ENCODE results near the gene TOGARAM2.
"Not testable (repeated sequence)": the region's sequence is repeated elsewhere in the genome, so short reads cannot be mapped to it uniquely, and the experiment has no call there.

DNA sequence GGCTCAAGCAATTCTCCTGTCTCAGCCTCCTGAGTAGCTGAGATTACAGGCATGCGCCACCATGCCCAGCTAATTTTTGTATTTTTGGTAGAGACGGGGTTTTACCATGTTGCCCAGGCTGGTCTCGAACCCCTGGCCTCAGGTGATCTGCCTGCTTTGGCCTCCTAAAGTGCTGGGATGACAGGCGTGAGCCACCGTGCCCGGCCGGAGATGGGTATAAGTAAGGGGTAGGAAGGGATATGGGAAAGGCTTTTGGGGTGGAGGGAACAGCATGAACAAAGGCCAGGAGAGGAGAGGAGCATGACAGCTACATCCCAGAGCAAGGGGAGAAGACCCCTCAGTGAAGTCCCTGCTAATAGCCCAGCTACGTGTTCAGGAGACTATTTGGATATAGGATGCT lies 3.1 kb upstream of the TOGARAM2 start:
- not testable (repeated sequence) for TF ChIP-seq TAF1 (IDR thresholded peaks at IDR 0.05; ENCODE audit: low read depth, low read length); POLR2A (IDR thresholded peaks at IDR 0.05; ENCODE audit: low read depth, low read length); POLR2AphosphoS5 (IDR thresholded peaks at IDR 0.05; ENCODE audit: low read depth, low read length); PAX5 (IDR thresholded peaks at IDR 0.05; ENCODE audit: insufficient read depth, low read length, severe bottlenecking); POU2F2 (IDR thresholded peaks at IDR 0.05; ENCODE audit: low read depth, low read length); SPI1 (IDR thresholded peaks at IDR 0.05; ENCODE audit: low read depth, low read length)

Data from GM12891 (cell line).